Osteoblast (primary cell): ENCODE results near the gene AARS2. TPM values are rescaled to one million over a fixed set of nuclear protein-coding genes. Genes with fewer than 3 reads are reported as not detected.

Experiments used
- DNase-seq: peaks from one replicate; pipeline ENCODE4 v3.0.0; 2011; ENCODE audit warnings: low spot score, mixed read lengths; ENCODE audit not compliant: insufficient read length; ENCODE audit errors: missing footprints
- H2AFZ ChIP-seq: 2 replicates; pipeline ENCODE4 v1.6.0; 2011; ENCODE audit warnings: mild to moderate bottlenecking, low read length
- H3K27ac ChIP-seq: 2 replicates; pipeline ENCODE4 v1.5.1; 2011; ENCODE audit warnings: mild to moderate bottlenecking, low read depth, low read length, moderate library complexity
- H3K27me3 ChIP-seq: 2 replicates; pipeline ENCODE4 v1.6.0; 2012; ENCODE audit warnings: mild to moderate bottlenecking, control low read depth, inconsistent platforms, low read length, moderate library complexity; ENCODE audit not compliant: insufficient read depth
- H3K36me3 ChIP-seq: 2 replicates; pipeline ENCODE4 v1.5.1; 2011; ENCODE audit warnings: mild to moderate bottlenecking, low read length, control low read depth, moderate library complexity; ENCODE audit not compliant: insufficient read depth
- H3K4me1 ChIP-seq: 2 replicates; pipeline ENCODE4 v1.5.1; 2011; ENCODE audit warnings: mild to moderate bottlenecking, low read length, control low read depth, moderate library complexity; ENCODE audit not compliant: insufficient read depth
- H3K4me2 ChIP-seq: 2 replicates; pipeline ENCODE4 v1.6.0; 2011; ENCODE audit warnings: mild to moderate bottlenecking, low read length; ENCODE audit not compliant: insufficient read depth
- H3K4me3 ChIP-seq: fragments of 200-600 bp; sonication (generic); 3 replicates; pipeline ENCODE4 v1.5.1; 2012; ENCODE audit warnings: mild to moderate bottlenecking, low read length, inconsistent platforms; ENCODE audit not compliant: insufficient read depth
- H3K79me2 ChIP-seq: 2 replicates; pipeline ENCODE4 v1.6.0; 2012; ENCODE audit warnings: mild to moderate bottlenecking, low read length, control low read depth, inconsistent platforms; ENCODE audit not compliant: insufficient read depth
- H3K9me3 ChIP-seq: 2 replicates; pipeline ENCODE4 v1.5.1; 2011; ENCODE audit warnings: low read depth, low read length, control low read depth
- H4K20me1 ChIP-seq: 2 replicates; pipeline ENCODE4 v1.6.0; 2012; ENCODE audit warnings: mild to moderate bottlenecking, low read length, control low read depth; ENCODE audit not compliant: insufficient read depth
- total RNA-seq: library from RNA; depleted of rRNA; stranded (reverse); fragments of >200 nt; gene quantifications from 2 replicates; pipeline ENCODE4 v1.2.3, GENCODE V29; 2012
- TF ChIP-seq, protein P1 (sequence below): IDR thresholded peaks from 2 replicates; pipeline ENCODE4 v1.5.1; 2011; ENCODE audit warnings: mild to moderate bottlenecking, low read depth, low read length, moderate library complexity; ENCODE audit errors: extremely low read depth

Gene AARS2
- total RNA-seq, 1 donor, result 6.2 TPM

DNA sequence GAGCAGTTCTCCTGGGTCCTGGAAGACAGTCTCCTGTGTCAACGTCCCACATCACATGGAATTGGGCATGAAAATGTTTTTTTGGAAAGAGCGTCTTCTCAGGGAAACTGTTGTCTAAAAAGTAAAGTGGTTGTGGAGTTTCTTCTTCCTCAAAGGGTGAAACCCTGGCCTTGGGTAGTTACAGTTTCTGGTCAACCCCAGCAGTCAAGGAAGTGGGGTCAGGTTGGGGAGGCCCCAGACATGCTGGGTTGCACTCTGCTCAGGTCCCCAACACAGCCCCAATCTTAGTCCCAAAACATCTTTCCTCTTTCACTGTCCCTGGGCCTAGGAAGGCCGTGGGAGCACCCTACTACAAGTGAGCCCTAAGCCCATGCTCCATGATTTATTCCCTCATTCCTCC is 46.8 kb downstream of the AARS2 start:
- Histone ChIP-seq H3K79me2 (peaks cover 25% of the 10 kb centered on the region), H2AFZ (no peak overlapping the region), H3K4me2 (no peak overlapping the region), H3K4me3 (no peak overlapping the region), H3K27me3 (peaks cover 26% of the 10 kb centered on the region), H3K4me1 (peaks cover 15% of the 10 kb centered on the region), H3K9me3 (no peaks in the 10 kb centered on the region), H3K36me3 (no peaks in the 10 kb centered on the region), H4K20me1 (peaks cover 8% of the 10 kb centered on the region), H3K27ac (no peak overlapping the region)
- peak; percentile 69 for DNase-seq
- TF ChIP-seq, protein P1, sequence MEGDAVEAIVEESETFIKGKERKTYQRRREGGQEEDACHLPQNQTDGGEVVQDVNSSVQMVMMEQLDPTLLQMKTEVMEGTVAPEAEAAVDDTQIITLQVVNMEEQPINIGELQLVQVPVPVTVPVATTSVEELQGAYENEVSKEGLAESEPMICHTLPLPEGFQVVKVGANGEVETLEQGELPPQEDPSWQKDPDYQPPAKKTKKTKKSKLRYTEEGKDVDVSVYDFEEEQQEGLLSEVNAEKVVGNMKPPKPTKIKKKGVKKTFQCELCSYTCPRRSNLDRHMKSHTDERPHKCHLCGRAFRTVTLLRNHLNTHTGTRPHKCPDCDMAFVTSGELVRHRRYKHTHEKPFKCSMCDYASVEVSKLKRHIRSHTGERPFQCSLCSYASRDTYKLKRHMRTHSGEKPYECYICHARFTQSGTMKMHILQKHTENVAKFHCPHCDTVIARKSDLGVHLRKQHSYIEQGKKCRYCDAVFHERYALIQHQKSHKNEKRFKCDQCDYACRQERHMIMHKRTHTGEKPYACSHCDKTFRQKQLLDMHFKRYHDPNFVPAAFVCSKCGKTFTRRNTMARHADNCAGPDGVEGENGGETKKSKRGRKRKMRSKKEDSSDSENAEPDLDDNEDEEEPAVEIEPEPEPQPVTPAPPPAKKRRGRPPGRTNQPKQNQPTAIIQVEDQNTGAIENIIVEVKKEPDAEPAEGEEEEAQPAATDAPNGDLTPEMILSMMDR, result no peak

DNA sequence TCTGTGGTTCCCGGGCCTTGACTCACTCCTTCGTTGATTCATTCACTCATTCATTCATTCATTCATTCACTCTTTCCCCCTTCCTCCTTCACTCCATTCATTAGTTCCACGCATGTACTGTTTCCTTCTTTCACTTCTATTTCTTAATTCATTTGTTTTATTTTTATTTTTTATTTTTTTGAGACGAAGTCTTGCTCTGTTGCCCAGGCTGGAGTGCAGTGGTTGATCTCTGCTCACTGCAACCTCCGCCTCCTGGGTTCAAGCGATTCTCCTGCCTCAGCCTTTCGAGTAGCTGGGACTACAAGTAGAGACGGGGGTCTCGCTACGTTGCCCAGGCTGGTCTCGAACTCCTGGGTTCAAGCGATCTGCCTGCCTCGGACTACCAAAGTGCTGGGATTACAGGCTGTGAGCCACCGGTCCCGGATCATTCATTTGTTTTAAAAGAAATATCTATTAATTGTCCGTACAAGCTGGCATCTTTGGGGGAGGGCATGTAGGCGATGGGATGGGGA is 47.4 kb downstream of the AARS2 start:
- Histone ChIP-seq H3K27ac (no peak overlapping the region), H4K20me1 (peaks cover 8% of the 10 kb centered on the region), H3K4me1 (peaks cover 15% of the 10 kb centered on the region), H3K27me3 (peaks cover 21% of the 10 kb centered on the region), H3K4me3 (peak overlapping the region; percentile 90), H3K4me2 (peak overlapping the region; percentile 33), H3K9me3 (no peaks in the 10 kb centered on the region), H2AFZ (no peak overlapping the region), H3K36me3 (no peaks in the 10 kb centered on the region), H3K79me2 (peaks cover 25% of the 10 kb centered on the region)
- DNase-seq, result no peak
- TF ChIP-seq, protein P1, result no peak

GRCh38 chr6:44265007-44265721 is 48.0 kb downstream of the AARS2 start, which contains the start of gene NFKBIE:
NFKBIE (minus strand) TSS chr6:44265551; CDS start chr6:44265346, 205 bp downstream.
- DNase-seq, result peak; percentile 100
- peaks cover 8% of the 10 kb centered on the region for H4K20me1 ChIP-seq
- H3K4me3 ChIP-seq, result peak within 1 kb of the TSS; percentile 90
- TF ChIP-seq, protein P1, result peak; percentile 20
- no peaks in the 10 kb centered on the region for H3K9me3 ChIP-seq
- peaks cover 25% of the 10 kb centered on the region for H3K79me2 ChIP-seq
- H3K4me2 ChIP-seq, result peak within 1 kb of the TSS; percentile 92
- H3K27me3 ChIP-seq, result peaks cover 21% of the 10 kb centered on the region
- peak within 1 kb of the TSS; percentile 60 for H3K27ac ChIP-seq
- H3K36me3 ChIP-seq, result peaks cover 3% of the 10 kb centered on the region
- peak within 1 kb of the TSS; percentile 86 for H2AFZ ChIP-seq
- peaks cover 15% of the 10 kb centered on the region for H3K4me1 ChIP-seq
